ENCODE results near the gene WDR82.
A peak's percentile ranks its signal among the peaks of the same experiment; 100 is the strongest.

- TF ChIP-seq CTCF (IDR thresholded peaks at IDR 0.05; ENCODE audit: borderline replicate concordance, extremely low read depth, low read length, poor library complexity, severe bottlenecking) (peak; percentile 92), EZH2 (IDR thresholded peaks at IDR 0.05; ENCODE audit: borderline replicate concordance, low read depth, low read length, severe bottlenecking) (no peak)
These were observed 46.8 kb downstream of the WDR82 start for GRCh38 chr3:52231502-52232278.

Data from DND-41 (cell line).